Ovary (tissue), 9 donors: ENCODE data around the gene ZNF532. TPM values are rescaled to one million over a fixed set of nuclear protein-coding genes. Genes with fewer than 3 reads are reported as not detected.

Experiments used
- DNase-seq, 5 donors: peaks; one replicate each; pipeline ENCODE4 v3.0.0-alpha.2; 2019 to 2020
- H3K27ac ChIP-seq, 2 donors: fragments of 200-600 bp; one replicate each; pipeline versions ENCODE4 v1.5.1 to v1.8.0; 2019 to 2022
- H3K27me3 ChIP-seq: fragments of 200-600 bp; one replicate; pipeline ENCODE4 v1.8.0; 2022
- H3K36me3 ChIP-seq: fragments of 200-600 bp; sonication (generic); one replicate; pipeline ENCODE4 v1.5.1; 2019
- H3K4me1 ChIP-seq: one replicate; pipeline ENCODE4 v1.8.1; 2013; ENCODE audit warnings: mild to moderate bottlenecking, moderate library complexity; ENCODE audit not compliant: insufficient read depth
- H3K4me3 ChIP-seq: fragments of 200-600 bp; sonication (generic); one replicate; pipeline ENCODE4 v1.5.1; 2017
- H3K9me3 ChIP-seq, 2 donors: fragments of 200-600 bp in 1 of 2; sonication (generic) in 1 of 2; one replicate each; pipeline versions ENCODE4 v1.5.1 to v1.8.1; 2013 to 2019; ENCODE audit warnings: mild to moderate bottlenecking in 1 of 2, moderate library complexity in 1 of 2
- CTCF ChIP-seq, 3 donors: fragments of 450-650 bp in 2 of 3; fragments of 200-600 bp in 1 of 3; IDR thresholded peaks; one replicate each; pipeline versions ENCODE4 v1.5.1 to v1.8.0; 2016 to 2022; ENCODE audit warnings: antibody characterized with exemption in 3 of 3, mild to moderate bottlenecking in 1 of 3
- EP300 ChIP-seq: sonication (generic); formaldehyde crosslinking; IDR thresholded peaks from one replicate; pipeline ENCODE4 v1.6.1; 2017; ENCODE audit warnings: antibody characterized with exemption
- POLR2A ChIP-seq: fragments of 450-650 bp; IDR thresholded peaks from one replicate; pipeline ENCODE4 v1.6.1; 2017; ENCODE audit warnings: antibody characterized with exemption, mild to moderate bottlenecking, moderate library complexity
- WGBS, 3 donors: extraction: QIAGEN DNeasy Blood & Tissue Kit in 1 of 3; methylation state at CpG; one replicate each; pipeline versions ENCODE4 v1.1.5 to v1.1.7; 2013 to 2017; 5-methylcytosine and 5-hydroxymethylcytosine counted together
- intact Hi-C, 4 donors: fragments of 100-400 bp; cut with DNase I; formaldehyde crosslinking; loops; one replicate each; pipeline versions ENCODE4 v1.11.0 to v1.15.1; 2022 to 2023
- polyA plus RNA-seq, 2 donors: library from polyadenylated mRNA; stranded (reverse); fragments of 200-250 nt in 1 of 2; fragments of 350-450 nt in 1 of 2; fragmentation: Illumina TruSeq in 1 of 2; extraction: RNeasy Lipid Tissue Mini Kit (QIAGEN cat#74804) in 1 of 2; gene quantifications; one replicate each; pipeline ENCODE4 v1.2.3, GENCODE V29; 2013 to 2014
- small RNA-seq: library from RNA; depleted of rRNA; stranded (forward); fragments of <200 nt; gene quantifications from one replicate; pipeline ENCODE3, GENCODE V24; 2016
- total RNA-seq, 7 donors: library from RNA; depleted of rRNA in 2 of 7; stranded (reverse); fragments of >200 nt in 2 of 7; fragmentation: NEBNext Ultra II Directional in 3 of 7; extraction: Animal tissue kit (Norgen Biotek cat#: 25700) in 3 of 7; gene quantifications; one replicate each; pipeline versions ENCODE4 v1.1.0 to v1.2.4, GENCODE V29; 2016 to 2023
- donor health status: DM: no; HTN: no; CAD: no; lungs with moderate emphysema.
- donor health status: DM: no; HTN: no; CAD: no.
- donor health status: Bipolar disorder and iron deficiency.
- donor health status: DM: yes; HTN: yes; CAD: no.
- donor health status: DM: no; HTN: no; CAD: no.
- donor health status: DM: yes; HTN: yes; CAD: no.

ZNF532 gene
- total and polyA plus RNA-seq, 9 donors: 40.5 to 162 (median 101) TPM

- Histone ChIP-seq H3K27ac (no peak overlapping the region), H3K4me1 (no peaks in the 10 kb centered on the region), H3K9me3 (no peaks in the 10 kb centered on the region), H3K36me3 (no peaks in the 10 kb centered on the region), H3K4me3 (no peak overlapping the region), H3K27me3 (no peaks in the 10 kb centered on the region)
- no peak for TF ChIP-seq EP300
- no peak for TF ChIP-seq POLR2A
- TF ChIP-seq CTCF (IDR thresholded peaks at IDR 0.05): no peak
- WGBS, 3 donors: 90 to 91% (median 91%) methylated on average over 8 of the region's 8 CpGs
- intact Hi-C loops: no loop called here
- no peak for DNase-seq
Measured at GRCh38 chr18:59035591-59035990, 170.9 kb downstream of the ZNF532 start.

Small RNA genes lying within 50 kb of the gene (small RNA-seq; reads per million reads assigned to genes)
- gene RF00096 (not detected), gene RNU2-69P (0.25 reads per million)

Other genes starting within 250 kb of the ZNF532 start
- under 1 TPM in 5 of 7 donors, not detected in 2; 0.08 to 0.34 (median 0.25) TPM for gene ALPK2, start 235.8 kb upstream of the ZNF532 start, total RNA-seq
- gene ALPK2, start 235.8 kb upstream of the ZNF532 start, polyA plus RNA-seq: under 1 TPM; 0.05 to 0.53 TPM
- 10 to 100 TPM; 14.5 to 24.7 (median 19.0) TPM for gene MALT1, start 193.4 kb upstream of the ZNF532 start, total RNA-seq
- gene MALT1, start 193.4 kb upstream of the ZNF532 start, polyA plus RNA-seq: 10 to 100 TPM in 1 of 2 donors, 1 to 10 TPM in 1; 9.0 to 14.3 TPM